Esophagus squamous epithelium (tissue), 5 donors: ENCODE data around the gene RNGTT. TPM values are rescaled to one million over a fixed set of nuclear protein-coding genes. Genes with fewer than 3 reads are reported as not detected.

Experiments
- DNase-seq: peaks from one replicate; lab custom pipeline; 2025; lab: John Stamatoyannopoulos, UW
- H3K27ac ChIP-seq, 4 donors: fragments of 200-600 bp; sonication (generic); one replicate each; pipeline ENCODE4 v1.5.1; 2016 to 2019; ENCODE audit warnings: mild to moderate bottlenecking in 1 of 4
- H3K27me3 ChIP-seq, 4 donors: fragments of 200-600 bp; sonication (generic); 1 replicate in 3 of 4; 2 replicates in 1 of 4; pipeline versions ENCODE4 v1.5.1 to v1.6.0; 2017 to 2021; ENCODE audit warnings: antibody characterized with exemption in 1 of 4
- H3K36me3 ChIP-seq, 3 donors: fragments of 200-600 bp; sonication (generic); one replicate each; pipeline ENCODE4 v1.5.1; 2016 to 2019
- H3K4me1 ChIP-seq, 3 donors: fragments of 200-600 bp; sonication (generic); one replicate each; pipeline ENCODE4 v1.5.1; 2017 to 2019
- H3K4me3 ChIP-seq, 4 donors: fragments of 200-600 bp; sonication (generic); 1 replicate in 3 of 4; 2 replicates in 1 of 4; pipeline ENCODE4 v1.5.1; 2016 to 2019; ENCODE audit warnings: mild to moderate bottlenecking in 2 of 4, moderate library complexity in 1 of 4
- H3K9me3 ChIP-seq, 3 donors: fragments of 200-600 bp; sonication (generic); one replicate each; pipeline ENCODE4 v1.5.1; 2016 to 2019
- POLR2A ChIP-seq, 4 donors: fragments of 450-650 bp; IDR thresholded peaks; one replicate each; pipeline ENCODE4 v1.6.1; 2017; ENCODE audit warnings: antibody characterized with exemption in 4 of 4, mild to moderate bottlenecking in 4 of 4, moderate library complexity in 3 of 4
- WGBS, 2 donors: methylation state at CpG; one replicate each; pipeline ENCODE4 v1.1.5; 2018; 5-methylcytosine and 5-hydroxymethylcytosine counted together
- intact Hi-C: fragments of 100-400 bp; cut with DNase I; formaldehyde crosslinking; loops from one replicate; pipeline ENCODE4 v1.15.0; 2022
- total RNA-seq, 4 donors: library from RNA; depleted of rRNA; stranded (reverse); fragments of >200 nt; gene quantifications; one replicate each; pipeline ENCODE4 v1.1.0, GENCODE V29; 2016
- TF ChIP-seq, protein P1 (sequence below), 6 experiments: fragments of 450-650 bp in 4 of 6; fragments of 200-600 bp in 2 of 6; sonication (generic) in 2 of 6; IDR thresholded peaks; one replicate each; pipeline ENCODE4 v1.5.1; 2016 to 2019; ENCODE audit warnings: antibody characterized with exemption in 6 of 6, mild to moderate bottlenecking in 4 of 6, moderate library complexity in 4 of 6
- donor health status: DM: yes; HTN: yes; CAD: no.

The RNGTT gene
- total RNA-seq, 4 donors from 2014 or later = 8.3 to 22.3 (median 18.3) TPM

DNA sequence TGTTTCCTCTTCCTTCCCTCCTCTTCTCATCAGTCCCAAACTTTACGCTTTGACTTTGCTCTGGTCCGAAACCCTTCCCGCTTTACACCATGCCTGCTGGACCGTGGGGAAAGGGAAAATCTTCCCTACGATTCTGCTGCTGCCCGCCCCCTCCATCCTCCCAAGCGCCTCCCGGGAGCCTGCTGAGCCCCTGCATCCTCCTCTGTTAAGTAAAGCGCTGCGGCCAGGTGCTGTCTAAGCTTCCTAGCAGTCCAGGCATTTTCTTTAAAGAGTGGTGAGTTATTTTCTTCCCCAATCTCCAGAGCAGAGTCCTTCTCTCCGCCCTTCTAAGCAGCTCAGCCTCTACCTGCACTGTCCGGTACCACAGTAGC lies 376.3 kb downstream of the RNGTT start:
- Histone ChIP-seq H3K36me3 (no peaks in the 10 kb centered on the region), H3K9me3 (no peaks in the 10 kb centered on the region), H3K27ac (no peak overlapping the region), H3K27me3 (peaks cover 0 to 9% (median 0%) of the 10 kb centered on the region in 4 donors), H3K4me1 (no peaks in the 10 kb centered on the region), H3K4me3 (no peak overlapping the region)
- 61 to 66% methylated on average over 9 to 11 of the region's 12 CpGs for WGBS, 2 donors
- TF ChIP-seq POLR2A (IDR thresholded peaks at IDR 0.05) = no peak
- TF ChIP-seq, protein P1, sequence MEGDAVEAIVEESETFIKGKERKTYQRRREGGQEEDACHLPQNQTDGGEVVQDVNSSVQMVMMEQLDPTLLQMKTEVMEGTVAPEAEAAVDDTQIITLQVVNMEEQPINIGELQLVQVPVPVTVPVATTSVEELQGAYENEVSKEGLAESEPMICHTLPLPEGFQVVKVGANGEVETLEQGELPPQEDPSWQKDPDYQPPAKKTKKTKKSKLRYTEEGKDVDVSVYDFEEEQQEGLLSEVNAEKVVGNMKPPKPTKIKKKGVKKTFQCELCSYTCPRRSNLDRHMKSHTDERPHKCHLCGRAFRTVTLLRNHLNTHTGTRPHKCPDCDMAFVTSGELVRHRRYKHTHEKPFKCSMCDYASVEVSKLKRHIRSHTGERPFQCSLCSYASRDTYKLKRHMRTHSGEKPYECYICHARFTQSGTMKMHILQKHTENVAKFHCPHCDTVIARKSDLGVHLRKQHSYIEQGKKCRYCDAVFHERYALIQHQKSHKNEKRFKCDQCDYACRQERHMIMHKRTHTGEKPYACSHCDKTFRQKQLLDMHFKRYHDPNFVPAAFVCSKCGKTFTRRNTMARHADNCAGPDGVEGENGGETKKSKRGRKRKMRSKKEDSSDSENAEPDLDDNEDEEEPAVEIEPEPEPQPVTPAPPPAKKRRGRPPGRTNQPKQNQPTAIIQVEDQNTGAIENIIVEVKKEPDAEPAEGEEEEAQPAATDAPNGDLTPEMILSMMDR (IDR thresholded peaks at IDR 0.05) = no peak
- intact Hi-C loops = no loop called here
- DNase-seq = no peak

DNA sequence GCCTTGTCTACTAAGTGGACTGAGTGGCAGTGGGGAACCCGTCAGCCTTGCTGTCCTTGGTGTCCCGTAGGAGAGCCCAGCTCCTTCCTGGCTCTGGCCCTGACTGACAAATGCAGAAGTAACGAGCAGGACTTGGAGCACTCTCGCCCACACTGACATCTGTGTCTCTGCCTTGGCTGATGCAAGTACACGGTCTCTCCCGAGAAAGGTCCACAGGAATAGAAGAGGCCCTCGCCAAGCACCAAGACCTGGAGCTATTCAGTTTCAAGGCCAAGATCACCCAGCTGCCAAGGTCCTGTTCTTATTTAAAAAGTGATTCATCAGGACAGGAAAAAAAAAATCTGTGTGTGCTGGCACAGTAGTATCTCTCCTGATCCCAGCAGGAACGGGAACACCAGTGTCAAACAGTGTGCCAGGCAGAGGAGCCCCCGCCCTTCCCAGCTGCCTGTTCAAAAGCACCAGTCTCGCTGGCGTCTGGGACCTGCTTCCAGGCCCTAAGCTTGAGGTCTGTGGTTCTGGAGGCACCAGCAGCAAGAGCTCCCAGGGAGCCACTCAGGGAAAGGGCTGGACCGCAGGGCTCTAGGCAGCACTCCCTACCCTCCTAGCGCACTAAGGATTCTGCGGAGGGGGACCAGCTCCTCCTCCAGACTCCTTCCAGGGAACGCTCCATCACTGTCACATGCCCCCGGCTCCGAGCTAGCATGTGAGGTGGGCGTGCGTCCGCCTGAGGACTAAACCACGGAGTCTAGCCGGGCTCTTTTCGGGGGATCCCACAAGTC lies 376.9 kb downstream of the RNGTT start:
- Histone ChIP-seq H3K27me3 (peaks cover 0 to 9% (median 0%) of the 10 kb centered on the region in 4 donors), H3K4me1 (no peaks in the 10 kb centered on the region), H3K4me3 (no peak overlapping the region), H3K27ac (no peak overlapping the region), H3K36me3 (no peaks in the 10 kb centered on the region), H3K9me3 (no peaks in the 10 kb centered on the region)
- DNase-seq = no peak
- WGBS, 2 donors = 48 to 52% methylated on average over 21 to 22 of the region's 23 CpGs
- no peak for TF ChIP-seq POLR2A (IDR thresholded peaks at IDR 0.05)
- TF ChIP-seq, protein P1 (IDR thresholded peaks at IDR 0.05) = no peak
- intact Hi-C loops = no loop called here

DNA sequence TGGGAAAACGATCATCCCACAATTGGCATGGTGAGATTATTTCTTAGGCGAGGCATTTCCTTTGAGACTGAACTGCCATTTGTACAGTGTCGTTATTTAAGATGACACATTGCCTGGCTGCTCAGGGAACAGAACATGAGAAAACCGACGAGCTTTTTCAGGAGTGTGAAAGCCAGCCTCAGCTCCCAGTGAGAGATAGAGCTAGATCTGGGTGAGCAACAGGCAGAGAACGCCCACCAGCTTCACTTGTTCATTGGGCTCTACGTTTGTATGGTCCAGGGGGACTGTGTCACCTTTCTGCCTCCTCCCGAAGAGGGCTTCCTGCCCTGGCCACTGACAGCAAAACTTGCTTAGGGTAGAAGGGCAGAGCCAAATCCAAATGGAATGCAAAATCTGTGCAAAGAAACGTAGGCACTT lies 378.1 kb downstream of the RNGTT start:
- Histone ChIP-seq H3K36me3 (no peaks in the 10 kb centered on the region), H3K27me3 (peaks cover 0 to 9% (median 0%) of the 10 kb centered on the region in 4 donors), H3K9me3 (no peaks in the 10 kb centered on the region), H3K4me3 (no peak overlapping the region), H3K27ac (no peak overlapping the region), H3K4me1 (no peaks in the 10 kb centered on the region)
- DNase-seq = no peak
- TF ChIP-seq, protein P1 (IDR thresholded peaks at IDR 0.05) = no peak
- intact Hi-C loops = no loop called here
- 61 to 71% methylated on average over 9 of the region's 9 CpGs for WGBS, 2 donors

DNA sequence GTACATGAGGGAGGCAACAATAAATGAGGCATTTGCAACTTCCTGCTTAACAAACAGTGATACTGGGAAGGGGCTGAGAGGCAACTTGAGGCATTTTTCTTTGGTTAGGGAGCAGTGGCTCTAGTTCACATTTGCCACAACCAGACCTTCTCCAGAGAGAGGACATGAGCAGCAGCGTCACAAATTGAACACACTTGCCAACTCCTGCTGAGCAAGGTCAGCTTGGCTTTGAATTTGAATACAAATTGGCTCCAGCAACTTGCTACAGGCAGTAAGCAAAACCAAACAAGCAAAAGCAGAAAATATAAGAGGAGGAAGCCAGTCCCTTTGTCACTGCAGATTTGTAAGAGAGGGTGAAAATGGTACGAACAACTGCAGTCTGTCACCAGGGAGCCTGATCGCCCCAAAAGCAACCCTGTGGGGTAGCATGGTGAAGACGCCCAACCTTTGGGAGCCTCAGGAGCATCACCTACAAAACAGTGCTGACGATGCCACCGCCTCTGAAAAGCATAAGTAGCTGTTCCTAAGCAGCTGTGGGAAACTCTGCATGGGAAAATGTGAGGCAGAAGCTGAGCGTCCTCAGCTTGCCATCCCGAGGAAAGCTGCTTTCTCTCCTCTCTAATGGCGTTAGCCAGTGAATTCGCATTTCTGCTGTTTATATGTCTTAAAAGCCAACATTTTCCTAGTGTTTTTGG lies 378.7 kb downstream of the RNGTT start:
- DNase-seq = no peak
- no peak overlapping the region for H3K27ac ChIP-seq
- intact Hi-C loops = no loop called here
- TF ChIP-seq, protein P1 (IDR thresholded peaks at IDR 0.05) = no peak
- no peak for TF ChIP-seq POLR2A (IDR thresholded peaks at IDR 0.05)
- H3K4me1 ChIP-seq = no peaks in the 10 kb centered on the region
- H3K9me3 ChIP-seq = no peaks in the 10 kb centered on the region
- 70 to 77% methylated on average over 8 to 10 of the region's 10 CpGs for WGBS, 2 donors
- no peaks in the 10 kb centered on the region for H3K36me3 ChIP-seq
- no peak overlapping the region for H3K4me3 ChIP-seq
- peaks cover 0 to 9% (median 0%) of the 10 kb centered on the region in 4 donors for H3K27me3 ChIP-seq

DNA sequence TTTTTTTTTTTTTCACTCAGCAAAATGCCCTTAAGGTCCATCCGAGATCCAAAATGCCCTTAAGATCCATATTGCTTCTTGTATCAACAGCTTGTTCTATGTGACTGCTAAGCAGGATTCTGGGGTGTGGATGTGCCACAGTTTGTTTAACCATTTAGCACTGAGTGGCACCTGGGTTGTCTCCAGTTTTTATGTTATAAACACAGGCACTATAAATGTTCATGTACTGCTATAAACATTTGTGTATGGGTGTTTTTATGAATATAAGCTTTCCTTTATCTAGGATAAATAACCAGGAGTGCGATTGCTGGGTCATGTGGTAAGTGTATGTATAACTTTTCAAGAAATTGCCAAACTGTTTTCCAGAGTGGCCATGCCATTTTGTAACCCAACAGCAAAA lies 386.0 kb downstream of the RNGTT start:
- H3K9me3 ChIP-seq = no peaks in the 10 kb centered on the region
- no peaks in the 10 kb centered on the region for H3K36me3 ChIP-seq
- TF ChIP-seq, protein P1 (IDR thresholded peaks at IDR 0.05) = no peak
- no peak for TF ChIP-seq POLR2A (IDR thresholded peaks at IDR 0.05)
- intact Hi-C loops = no loop called here
- DNase-seq = no peak
- H3K4me3 ChIP-seq = no peak overlapping the region
- WGBS, 2 donors = 69 to 70% methylated on average over 2 of the region's 2 CpGs
- H3K27me3 ChIP-seq = no peaks in the 10 kb centered on the region
- no peaks in the 10 kb centered on the region for H3K4me1 ChIP-seq
- H3K27ac ChIP-seq = no peak overlapping the region
